A549 (cell line): ENCODE measurements around the gene RAB13. TPM values are rescaled to one million over a fixed set of nuclear protein-coding genes. Genes with fewer than 3 reads are reported as not detected.
A peak's percentile ranks its signal among the peaks of the same experiment; 100 is the strongest.

Experiments
- ATAC-seq, 2 experiments: fragments of 200-7000 bp in 1 of 2; fragments of >200 bp in 1 of 2; cut with Nextera tagmentation in 1 of 2; cut with Tn5 transposase in 1 of 2; 3 replicates each; pipeline versions ENCODE4 v1.8.0 to v1.9.1; 2018 to 2020; ENCODE audit warnings: mild to moderate bottlenecking in 1 of 2, moderate library complexity in 1 of 2
- CTCF ChIA-PET: fragments of 300-600 bp; sonication (Branson Sonifier 250); formaldehyde crosslinking; extraction: SDS; loops from one replicate; lab custom pipeline; 2021; ENCODE audit warnings: antibody characterized with exemption, inconsistent platforms; lab: Yijun Ruan, JAX
- POLR2A ChIA-PET: fragments of 350-600 bp; formaldehyde crosslinking; extraction: SDS; loops from one replicate; lab custom pipeline; 2021; ENCODE audit warnings: antibody characterized with exemption, inconsistent platforms; lab: Yijun Ruan, JAX
- DNase-seq, 2 experiments: peaks; one replicate each; pipeline versions ENCODE4 v3.0.0 to v3.0.0-alpha.2; 2011 to 2016; ENCODE audit warnings: low read depth in 1 of 2, low spot score in 1 of 2
- FAIRE-seq: peaks from 2 replicates; lab custom pipeline; 2011; peaks lifted over from hg19 to GRCh38; lab: Jason Lieb, UNC
- H3K27ac ChIP-seq, 2 experiments: fragments of >200 bp; sonication (Bioruptor Twin); formaldehyde crosslinking; 3 replicates each; pipeline ENCODE4 v1.5.1; 2016 to 2017
- H3K4me1 ChIP-seq: fragments of >200 bp; sonication (Bioruptor Twin); formaldehyde crosslinking; 3 replicates; pipeline ENCODE4 v1.6.1; 2016
- H3K4me2 ChIP-seq: fragments of >200 bp; sonication (Bioruptor Twin); formaldehyde crosslinking; 3 replicates; pipeline ENCODE4 v1.6.1; 2016
- H3K4me3 ChIP-seq: fragments of >200 bp; sonication (Bioruptor Twin); formaldehyde crosslinking; 3 replicates; pipeline ENCODE4 v1.5.1; 2016
- H3K9me3 ChIP-seq: fragments of >200 bp; sonication (Bioruptor Twin); formaldehyde crosslinking; 3 replicates; pipeline ENCODE4 v1.6.1; 2016
- BCL3 ChIP-seq: fragments of >200 bp; sonication (Bioruptor Twin); formaldehyde crosslinking; IDR thresholded peaks from 3 replicates; pipeline ENCODE4 v1.6.1; 2016
- CBX8 ChIP-seq: fragments of 200-600 bp; sonication (generic); IDR thresholded peaks from 2 replicates; pipeline ENCODE4 v1.6.1; 2016
- CHD2 ChIP-seq: fragments of 150-350 bp; IDR thresholded peaks from 2 replicates; pipeline ENCODE4 v1.6.1; 2014; ENCODE audit warnings: low read length; ENCODE audit not compliant: partially characterized antibody
- CHD4 ChIP-seq: fragments of 200-600 bp; sonication (generic); IDR thresholded peaks from 2 replicates; pipeline ENCODE4 v1.6.1; 2016; ENCODE audit warnings: antibody characterized with exemption, mild to moderate bottlenecking, borderline replicate concordance
- FOSL2 ChIP-seq, 2 experiments: fragments of 450-650 bp in 1 of 2; fragments of >200 bp in 1 of 2; sonication (Bioruptor Twin) in 1 of 2; formaldehyde crosslinking; IDR thresholded peaks; 2 replicates each; pipeline versions ENCODE4 v1.5.0 to v1.6.1; 2016 to 2020; ENCODE audit warnings: mild to moderate bottlenecking in 1 of 2, moderate library complexity in 1 of 2
- FOXS1 ChIP-seq: fragments of 250-450 bp; sonication (Bioruptor Pico); IDR thresholded peaks from 2 replicates; pipeline ENCODE4 v1.5.0; 2020; ENCODE audit warnings: mild to moderate bottlenecking, moderate library complexity
- HDAC2 ChIP-seq: fragments of 200-600 bp; sonication (generic); IDR thresholded peaks from 2 replicates; pipeline ENCODE4 v1.6.1; 2016
- HMGXB4 ChIP-seq: fragments of 250-450 bp; sonication (Bioruptor Pico); IDR thresholded peaks from 2 replicates; pipeline ENCODE4 v1.5.0; 2021; ENCODE audit warnings: mild to moderate bottlenecking, moderate library complexity, borderline replicate concordance
- HOXB5 ChIP-seq: fragments of 250-450 bp; sonication (Bioruptor Pico); IDR thresholded peaks from 2 replicates; pipeline ENCODE4 v1.5.0; 2020; ENCODE audit warnings: mild to moderate bottlenecking, moderate library complexity
- JUN ChIP-seq, 2 experiments: fragments of >200 bp; sonication (Bioruptor Twin); formaldehyde crosslinking; IDR thresholded peaks; 2 replicates in 1 of 2; 3 replicates in 1 of 2; pipeline ENCODE4 v1.6.1; 2016 to 2017
- MAZ ChIP-seq: fragments of 150-350 bp; IDR thresholded peaks from 2 replicates; pipeline ENCODE4 v1.6.1; 2014; ENCODE audit warnings: antibody characterized with exemption, low read depth, low read length, borderline replicate concordance
- MYC ChIP-seq: IDR thresholded peaks from 2 replicates; pipeline ENCODE4 v1.6.1; 2012; ENCODE audit warnings: mild to moderate bottlenecking, inconsistent platforms, low read length, improper control_type of control experiment, borderline replicate concordance
- NFE2L2 ChIP-seq: fragments of 150-350 bp; conservative IDR thresholded peaks from 2 replicates; pipeline ENCODE4 v1.6.1; 2014; ENCODE audit warnings: low read length
- PHF8 ChIP-seq: fragments of 200-600 bp; sonication (generic); IDR thresholded peaks from 2 replicates; pipeline ENCODE4 v1.6.1; 2016; ENCODE audit warnings: low read depth, mild to moderate bottlenecking, antibody characterized with exemption, moderate library complexity, borderline replicate concordance
- POLR2AphosphoS2 ChIP-seq: conservative IDR thresholded peaks from 2 replicates; pipeline ENCODE4 v1.6.1; 2012; ENCODE audit warnings: low read length, improper control_type of control experiment, inconsistent platforms
- RARB ChIP-seq: fragments of 250-450 bp; sonication (Bioruptor Pico); IDR thresholded peaks from 2 replicates; pipeline ENCODE4 v1.8.0; 2021; ENCODE audit warnings: mild to moderate bottlenecking, moderate library complexity
- TFCP2L1 ChIP-seq: fragments of 250-450 bp; sonication (Bioruptor Pico); IDR thresholded peaks from 2 replicates; pipeline ENCODE4 v1.5.0; 2021; ENCODE audit warnings: mild to moderate bottlenecking
- USF2 ChIP-seq: fragments of 450-650 bp; IDR thresholded peaks from 2 replicates; pipeline ENCODE4 v1.6.1; 2014; ENCODE audit warnings: antibody characterized with exemption
- ZFP36 ChIP-seq: fragments of 450-650 bp; IDR thresholded peaks from 2 replicates; pipeline ENCODE4 v1.6.1; 2014; ENCODE audit warnings: borderline replicate concordance; ENCODE audit not compliant: partially characterized antibody
- WGBS: methylation state at CpG from one replicate; pipeline ENCODE4 v1.1.6; 2017; ENCODE audit errors: missing lambda C conversion rate; 5-methylcytosine and 5-hydroxymethylcytosine counted together
- polyA plus RNA-seq, 4 experiments: library from polyadenylated mRNA; depleted of rRNA in 3 of 4; stranded (reverse); fragments of >200 nt; fragmentation: RNase III in 1 of 4; extraction: RNeasy Plus Mini Kit Qiagen cat#74134 plus additional on column Dnase treatment in 1 of 4; gene quantifications; 2 replicates in 3 of 4; 3 replicates in 1 of 4; pipeline ENCODE4 v1.2.3, GENCODE V29; 2011 to 2017

RAB13 gene
- polyA plus RNA-seq, 2 of the 4 experiments (the other 2 are of a cell fraction): 90.9 to 160 TPM

GRCh38 chr1:153990468-153991150 lies 4.5 kb upstream of the RAB13 start, which contains the start of gene RPS27 (continued):
- TF ChIP-seq FOXS1 (CRISPR knock-in tag): no peak
- TF ChIP-seq MYC: peak; percentile 57
- no peak for TF ChIP-seq HMGXB4

- DNase-seq (no peak), FAIRE-seq (no peak), ATAC-seq (no peak)
- 89% methylated on average over 8 of the region's 8 CpGs for WGBS
- Histone ChIP-seq H3K4me3 (no peak overlapping the region), H3K9me3 (no peaks in the 10 kb centered on the region), H3K4me2 (no peak overlapping the region), H3K4me1 (peaks cover 19% of the 10 kb centered on the region), H3K27ac (peak overlapping the region in 1 of 2 experiments; percentile 88; a peak in 2 of 6 replicates)
- ChIA-PET POLR2A (interaction anchor here (1.0 to 1.9 kb wide), 2 partner anchors 20 to 24 kb away, joined by 3 to 13 read pairs; partner anchors contain the start of genes CREB3L4 and SLC39A1), CTCF (interaction anchor here (0.7 to 5.4 kb wide), 29 partner anchors 12 to 477 kb away, joined by 3 to 90 read pairs (median 9); partner anchors contain the start of genes CREB3L4, DENND4B, GATAD2B and JTB)
- TF ChIP-seq CBX8: no peak
- TF ChIP-seq PHF8: no peak
- no peak for TF ChIP-seq CHD4
- TF ChIP-seq NFE2L2: no peak
- TF ChIP-seq HDAC2: no peak
- TF ChIP-seq HOXB5: no peak
- TF ChIP-seq RARB: no peak
- TF ChIP-seq JUN (IDR thresholded peaks at IDR 0.05): no peak
- no peak for TF ChIP-seq ZFP36
- no peak for TF ChIP-seq TFCP2L1
- TF ChIP-seq MAZ: no peak
- no peak for TF ChIP-seq USF2
Measured at GRCh38 chr1:153987621-153988020, 1.5 kb upstream of the RAB13 start.

- CTCF ChIA-PET: interaction anchor here (0.5 to 5.4 kb wide), 20 partner anchors 10 to 633 kb away, joined by 3 to 90 read pairs (median 6); partner anchors contain the start of genes CREB3L4, DENND4B, JTB and SLC39A1
- POLR2A ChIA-PET: interaction anchor here (0.9 to 2.4 kb wide), 6 partner anchors 8 to 314 kb away, joined by 3 to 13 read pairs (median 6); partner anchors contain the start of genes CREB3L4, ILF2, JTB and SLC39A1
- Histone ChIP-seq H3K4me3 (peak overlapping the region; percentile 60), H3K4me2 (peak overlapping the region; percentile 85), H3K4me1 (peaks cover 10% of the 10 kb centered on the region), H3K27ac (peak overlapping the region; percentile 79 to 88), H3K9me3 (no peaks in the 10 kb centered on the region)
- WGBS: 21% methylated on average over 7 of the region's 7 CpGs
- DNase-seq (no peak), FAIRE-seq (no peak), ATAC-seq (0 out of 6 replicates have a peak, but pooled peaks of 1 of the 2 experiments have one; percentile 4)
- TF ChIP-seq POLR2AphosphoS2 (no peak), CHD2 (no peak), BCL3 (no peak), FOSL2 (IDR thresholded peaks at IDR 0.05) (no peak), FOSL2 (CRISPR knock-in tag; IDR thresholded peaks at IDR 0.05) (peak; percentile 69)
Measured at GRCh38 chr1:153985341-153985912, 712 bp downstream of the RAB13 start.
